Neutrophil (primary cell): ENCODE measurements around the gene PLIN3.

Experiments used
- H3K27ac ChIP-seq: fragments of 200-600 bp; sonication (generic); 2 replicates; pipeline ENCODE4 v1.5.1; 2016; ENCODE audit warnings: mild to moderate bottlenecking, moderate library complexity
- H3K27me3 ChIP-seq: fragments of 200-600 bp; sonication (generic); 2 replicates; pipeline ENCODE4 v1.6.0; 2016; ENCODE audit warnings: mild to moderate bottlenecking
- H3K36me3 ChIP-seq: fragments of 200-600 bp; sonication (generic); 2 replicates; pipeline ENCODE4 v1.5.1; 2017
- H3K4me1 ChIP-seq, 2 experiments: fragments of 200-600 bp in 1 of 2; sonication (generic) in 1 of 2; 1 replicate in 1 of 2; 2 replicates in 1 of 2; pipeline versions ENCODE4 v1.5.1 to v1.6.1; 2013 to 2016; ENCODE audit warnings: low read depth in 1 of 2, low read length in 1 of 2, mild to moderate bottlenecking in 1 of 2, moderate library complexity in 1 of 2; ENCODE audit not compliant: control insufficient read depth in 1 of 2, insufficient read depth in 1 of 2
- H3K4me3 ChIP-seq, 2 experiments: fragments of 200-600 bp in 1 of 2; sonication (generic) in 1 of 2; 1 replicate in 1 of 2; 2 replicates in 1 of 2; pipeline ENCODE4 v1.5.1; 2013 to 2016; ENCODE audit warnings: low read depth in 1 of 2, low read length in 1 of 2, mild to moderate bottlenecking in 1 of 2, moderate library complexity in 1 of 2
- H3K9me3 ChIP-seq: fragments of 200-600 bp; sonication (generic); 2 replicates; pipeline ENCODE4 v1.5.1; 2016
- TF ChIP-seq, protein P1 (sequence below): fragments of 200-600 bp; sonication (generic); IDR thresholded peaks from 2 replicates; pipeline ENCODE4 v1.5.1; 2016; ENCODE audit warnings: antibody characterized with exemption

The PLIN3 gene

DNA sequence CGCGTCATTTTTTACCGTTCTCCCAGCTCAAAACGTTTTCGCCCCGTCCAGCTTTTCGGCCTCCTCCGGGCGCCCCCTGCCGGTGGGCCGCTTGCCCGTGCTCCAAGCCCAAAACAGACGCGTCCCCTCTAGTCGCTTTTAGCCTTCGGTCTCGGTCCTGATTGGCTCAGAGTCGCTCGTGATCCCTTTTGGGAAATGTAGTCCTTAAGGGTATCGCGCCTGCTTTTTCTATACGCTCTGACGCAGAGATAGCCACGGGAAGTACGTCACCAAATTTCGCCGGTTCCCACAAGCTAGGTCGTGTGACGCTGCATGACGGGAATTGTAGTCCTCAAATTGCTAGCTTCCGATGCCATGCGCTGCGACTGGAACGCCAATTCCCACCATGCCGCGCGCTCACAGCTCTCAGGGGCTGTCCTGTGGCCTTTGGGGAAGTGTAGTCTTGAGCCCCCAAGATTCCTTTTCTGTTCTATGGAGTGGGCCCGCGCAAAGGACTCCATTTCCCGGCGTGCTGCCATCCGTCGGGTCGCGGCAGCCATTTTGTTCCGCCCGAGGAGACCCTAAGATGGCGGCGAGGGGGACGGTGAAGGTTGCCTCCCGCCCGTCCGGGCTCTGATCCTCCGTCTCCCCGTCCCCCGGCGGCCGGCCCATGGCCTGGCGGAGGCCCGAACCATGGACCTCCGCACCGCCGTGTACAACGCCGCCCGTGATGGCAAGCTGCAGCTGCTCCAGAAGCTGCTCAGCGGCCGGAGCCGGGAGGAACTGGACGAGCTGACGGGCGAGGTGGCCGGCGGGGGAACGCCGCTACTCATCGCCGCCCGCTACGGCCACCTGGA, 76.1 kb downstream of the PLIN3 start, which contains the start of gene FEM1A:
Gene FEM1A (plus strand): TSS at position 552 of the 836 bp plus-strand sequence. CDS start 121 bp downstream, at position 673.
- TF ChIP-seq, protein P1, sequence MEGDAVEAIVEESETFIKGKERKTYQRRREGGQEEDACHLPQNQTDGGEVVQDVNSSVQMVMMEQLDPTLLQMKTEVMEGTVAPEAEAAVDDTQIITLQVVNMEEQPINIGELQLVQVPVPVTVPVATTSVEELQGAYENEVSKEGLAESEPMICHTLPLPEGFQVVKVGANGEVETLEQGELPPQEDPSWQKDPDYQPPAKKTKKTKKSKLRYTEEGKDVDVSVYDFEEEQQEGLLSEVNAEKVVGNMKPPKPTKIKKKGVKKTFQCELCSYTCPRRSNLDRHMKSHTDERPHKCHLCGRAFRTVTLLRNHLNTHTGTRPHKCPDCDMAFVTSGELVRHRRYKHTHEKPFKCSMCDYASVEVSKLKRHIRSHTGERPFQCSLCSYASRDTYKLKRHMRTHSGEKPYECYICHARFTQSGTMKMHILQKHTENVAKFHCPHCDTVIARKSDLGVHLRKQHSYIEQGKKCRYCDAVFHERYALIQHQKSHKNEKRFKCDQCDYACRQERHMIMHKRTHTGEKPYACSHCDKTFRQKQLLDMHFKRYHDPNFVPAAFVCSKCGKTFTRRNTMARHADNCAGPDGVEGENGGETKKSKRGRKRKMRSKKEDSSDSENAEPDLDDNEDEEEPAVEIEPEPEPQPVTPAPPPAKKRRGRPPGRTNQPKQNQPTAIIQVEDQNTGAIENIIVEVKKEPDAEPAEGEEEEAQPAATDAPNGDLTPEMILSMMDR, result peak; percentile 99
- peaks cover 19 to 22% of the 10 kb centered on the region in 2 experiments for H3K4me1 ChIP-seq
- H3K9me3 ChIP-seq, result no peaks in the 10 kb centered on the region
- peaks cover 31% of the 10 kb centered on the region for H3K36me3 ChIP-seq
- H3K27me3 ChIP-seq, result peaks cover 26% of the 10 kb centered on the region
- H3K4me3 ChIP-seq, result peak within 1 kb of the TSS; percentile 76 to 96
- peak within 1 kb of the TSS; percentile 92 for H3K27ac ChIP-seq
